GM18519 (cell line): ENCODE measurements around the gene MRPS11.
A peak's percentile ranks its signal among the peaks of the same experiment; 100 is the strongest.
"Not testable (repeated sequence)": the region's sequence is repeated elsewhere in the genome, so short reads cannot be mapped to it uniquely, and the experiment has no call there.

ENCODE experiments used
- ATAC-seq: cut with Tn5 transposase; IDR thresholded peaks from one replicate; pipeline ENCODE4 v1.9.1; 2021; ENCODE audit warnings: mild to moderate bottlenecking, moderate library complexity; ENCODE audit not compliant: unreplicated experiment, low FRiP score

The MRPS11 gene

DNA sequence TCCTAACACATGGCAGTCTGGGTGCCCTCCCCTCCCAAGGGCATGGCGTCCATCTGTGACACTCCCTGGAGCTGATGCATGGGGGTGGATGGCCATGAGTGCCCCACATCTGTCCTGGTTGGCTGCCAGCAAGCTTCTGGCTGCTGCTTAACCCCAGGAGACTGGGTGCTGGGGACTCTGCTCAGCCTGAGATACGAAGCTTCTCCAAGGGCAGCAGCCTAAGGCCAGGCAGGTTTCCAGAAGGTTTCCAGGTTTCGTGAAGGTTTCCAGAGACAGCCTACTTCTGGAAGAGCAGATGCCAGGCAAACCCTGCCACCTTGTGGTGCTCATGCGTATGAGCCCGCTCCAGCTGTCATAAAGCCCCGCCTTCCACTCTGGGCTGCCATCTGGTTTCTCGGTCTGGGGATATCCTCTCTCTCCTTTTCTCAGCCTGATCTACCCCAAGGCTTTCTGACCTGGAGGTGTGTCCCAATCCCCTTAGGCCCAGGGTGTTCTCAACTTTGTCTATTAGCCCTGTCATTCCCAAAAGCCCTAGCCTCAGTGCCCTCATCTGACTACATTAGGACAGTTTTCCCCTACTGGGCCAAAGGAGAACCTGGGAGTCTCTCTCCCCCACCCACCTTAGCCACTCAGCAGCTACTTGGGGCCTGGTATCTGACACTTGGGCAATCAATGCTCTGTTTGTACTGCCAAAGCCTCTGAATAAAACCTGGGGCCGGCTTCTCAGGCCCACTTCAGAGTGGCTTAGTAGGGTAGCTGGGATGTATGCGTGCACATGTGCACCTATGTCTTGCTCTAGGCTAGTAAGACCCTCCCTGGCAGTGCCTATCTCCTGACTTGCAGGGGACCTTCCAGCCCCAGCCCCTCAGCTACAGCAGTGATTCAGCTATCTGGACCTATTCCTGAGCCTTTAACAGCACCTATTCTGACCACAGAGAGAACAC is 12.4 kb upstream of the MRPS11 start:
- ATAC-seq, result peak; percentile 85

DNA sequence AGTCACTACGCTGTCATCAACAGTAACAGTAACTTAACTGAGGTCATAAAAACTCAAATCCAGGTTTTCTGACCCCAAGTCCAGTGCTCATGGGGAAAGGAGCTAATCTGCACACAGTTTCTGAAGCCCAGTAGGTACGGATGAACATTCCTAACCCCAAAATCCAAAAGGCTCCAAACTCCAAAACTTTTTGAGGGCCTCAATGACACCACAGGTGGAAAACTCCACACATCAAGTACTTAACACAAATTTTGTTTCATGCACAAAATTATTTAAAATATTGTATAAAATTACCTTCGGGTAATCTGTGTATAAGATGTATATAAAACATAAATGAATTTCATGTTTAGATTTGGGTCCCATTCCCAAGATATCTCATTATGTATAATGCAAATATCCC is 10.8 kb upstream of the MRPS11 start:
- ATAC-seq, result no peak

DNA sequence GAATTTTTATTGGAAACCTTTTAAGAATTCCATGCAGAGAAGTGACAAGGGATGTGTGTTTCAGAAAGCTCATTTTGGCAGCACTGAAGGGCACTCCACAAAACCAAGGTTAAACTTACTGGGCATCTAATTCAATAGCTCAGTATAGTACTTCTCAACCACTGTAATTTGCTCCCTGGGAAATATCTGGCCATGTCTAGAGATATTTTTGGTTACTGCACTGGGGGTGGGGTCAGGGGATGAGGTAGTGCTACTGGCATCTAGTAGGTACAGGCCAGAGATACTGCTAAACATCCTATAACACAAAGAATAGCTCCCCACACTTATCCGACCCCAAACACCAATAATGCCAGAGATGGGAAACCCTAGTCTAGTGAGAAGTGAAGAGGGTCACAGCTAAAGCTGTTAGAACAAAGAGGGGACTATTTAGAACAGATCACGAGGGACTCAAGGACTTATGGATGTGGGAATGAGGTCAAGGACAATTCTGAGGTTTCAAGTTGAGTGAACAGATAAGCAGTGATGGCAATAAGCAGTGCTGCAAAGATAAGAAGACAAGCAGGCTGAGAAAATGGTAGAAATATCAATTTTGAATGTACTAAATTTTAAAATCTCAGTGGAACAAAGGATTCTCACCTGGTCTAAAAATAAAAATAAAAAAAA is 3.5 kb upstream of the MRPS11 start:
- ATAC-seq, result no peak

DNA sequence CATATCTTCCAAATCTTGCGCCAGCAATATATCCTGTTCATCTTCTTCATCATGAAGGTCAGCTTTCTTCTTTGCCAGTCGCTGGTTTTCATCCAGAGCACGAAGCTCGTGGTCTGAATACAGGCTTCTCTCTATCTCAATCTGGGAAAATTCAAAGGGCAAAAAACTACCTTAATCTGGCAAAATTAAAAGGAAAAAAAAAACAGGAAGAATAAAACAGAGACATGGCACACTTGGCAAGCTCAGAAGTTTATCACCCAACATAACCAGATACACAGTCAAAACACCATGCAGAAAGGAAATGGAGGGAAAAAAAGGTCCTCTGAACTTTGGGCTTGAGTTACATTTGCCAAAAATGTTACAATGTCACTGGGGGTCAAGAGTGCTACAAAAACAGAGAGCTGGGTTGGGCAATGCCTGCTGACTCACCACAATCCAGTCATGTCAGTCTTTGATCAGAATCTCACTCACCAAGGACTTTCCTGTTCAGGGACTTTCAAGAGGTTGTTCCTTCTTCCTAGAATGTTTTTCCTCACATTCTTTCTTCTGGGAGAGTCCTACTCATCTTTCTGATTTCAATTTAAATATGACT is 1.8 kb upstream of the MRPS11 start:
- no peak for ATAC-seq

GRCh38 chr15:88467935-88468528 is 524 bp downstream of the MRPS11 start:
- peak; percentile 9 for ATAC-seq

DNA sequence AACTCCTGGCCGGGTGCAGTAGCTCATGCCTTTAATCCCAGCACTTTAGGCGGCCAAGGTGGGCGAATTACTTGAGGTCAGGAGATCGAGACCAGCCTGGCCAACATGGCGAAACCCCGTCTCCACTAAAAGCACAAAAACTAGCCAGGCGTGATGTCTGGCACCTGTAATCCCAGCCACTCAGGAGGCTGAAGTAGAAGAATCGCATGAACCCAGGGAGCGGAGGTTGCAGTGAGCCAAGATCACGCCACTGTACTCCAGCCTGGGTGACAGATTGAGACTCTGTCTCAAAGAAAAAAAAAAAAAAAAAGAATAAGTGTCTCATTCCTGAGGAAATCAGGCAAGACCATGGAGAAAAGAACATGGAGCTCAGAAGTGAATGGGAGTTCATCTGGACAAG is 1.2 kb downstream of the MRPS11 start:
- ATAC-seq, result not testable (repeated sequence)

GRCh38 chr15:88469321-88469720 is 1.8 kb downstream of the MRPS11 start:
- ATAC-seq, result no peak

DNA sequence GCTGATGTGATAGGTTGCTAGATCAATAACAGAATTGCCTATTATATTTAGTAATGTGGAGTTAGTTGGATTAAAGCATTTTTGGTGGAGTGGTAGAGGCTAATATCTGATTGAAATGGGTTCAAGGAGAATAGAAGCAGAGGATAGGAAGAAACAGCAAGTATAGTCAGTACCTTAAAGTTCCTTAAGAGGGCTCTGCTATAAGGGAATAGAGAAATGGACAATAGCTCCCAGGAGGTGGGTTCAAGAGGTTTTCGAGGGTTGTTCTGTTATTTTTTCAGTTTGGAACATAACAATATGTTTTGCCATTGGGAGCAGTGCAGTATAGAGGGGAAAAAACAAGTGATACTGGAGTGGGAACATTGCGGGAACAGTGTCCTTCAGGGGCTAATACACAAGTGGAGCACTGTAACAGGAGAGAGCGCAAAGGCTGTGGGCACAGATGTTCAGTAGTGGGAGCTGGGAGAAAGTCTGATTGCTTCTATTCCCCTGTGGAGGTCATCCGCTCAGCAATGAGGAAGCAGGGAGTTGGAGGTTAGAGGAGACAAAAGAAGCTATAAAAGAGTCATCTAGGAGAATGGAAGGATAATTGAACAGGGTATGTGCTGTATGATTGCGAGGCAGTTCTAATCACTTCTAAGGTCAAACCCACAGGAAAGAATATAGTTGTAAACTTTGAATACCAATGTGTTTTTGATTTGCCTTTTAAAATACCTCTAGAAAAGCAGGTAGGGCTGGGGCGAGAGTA is 3.3 kb downstream of the MRPS11 start:
- no peak for ATAC-seq

GRCh38 chr15:88472225-88472624 is 4.7 kb downstream of the MRPS11 start:
- no peak for ATAC-seq

GRCh38 chr15:88473661-88474293 is 6.3 kb downstream of the MRPS11 start:
- ATAC-seq, result not testable (repeated sequence)

GRCh38 chr15:88476635-88477060 is 9.1 kb downstream of the MRPS11 start:
- peak; percentile 50 for ATAC-seq

GRCh38 chr15:88477126-88477525 is 9.6 kb downstream of the MRPS11 start:
- no peak for ATAC-seq

- no peak for ATAC-seq
These were observed 10.4 kb downstream of the MRPS11 start for GRCh38 chr15:88477904-88478303.

GRCh38 chr15:88479169-88479568 is 11.7 kb downstream of the MRPS11 start:
- no peak for ATAC-seq

DNA sequence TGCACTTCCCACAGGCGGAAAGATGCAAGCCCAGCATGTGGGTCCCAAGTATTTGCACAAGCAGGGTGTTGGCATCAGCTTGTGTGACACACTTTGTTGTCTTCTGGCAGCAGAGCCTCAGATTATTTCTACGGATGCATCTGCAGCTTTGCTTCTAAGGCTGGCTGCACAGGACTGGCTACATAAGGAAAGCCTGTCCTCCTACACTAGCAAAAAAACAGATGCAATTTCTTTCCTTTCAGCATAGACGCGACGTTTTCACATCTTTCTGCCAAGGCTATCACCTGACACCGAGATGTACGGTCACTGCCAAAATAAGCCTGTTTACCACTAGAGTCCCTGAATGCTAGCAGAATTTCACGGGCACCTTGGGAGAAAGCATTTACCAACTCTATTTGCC is 13.5 kb downstream of the MRPS11 start:
- ATAC-seq, result no peak

- no peak for ATAC-seq
These were observed 14.8 kb downstream of the MRPS11 start for GRCh38 chr15:88482263-88482662.

- no peak for ATAC-seq
These were observed 17.3 kb downstream of the MRPS11 start for GRCh38 chr15:88484682-88485331.

DNA sequence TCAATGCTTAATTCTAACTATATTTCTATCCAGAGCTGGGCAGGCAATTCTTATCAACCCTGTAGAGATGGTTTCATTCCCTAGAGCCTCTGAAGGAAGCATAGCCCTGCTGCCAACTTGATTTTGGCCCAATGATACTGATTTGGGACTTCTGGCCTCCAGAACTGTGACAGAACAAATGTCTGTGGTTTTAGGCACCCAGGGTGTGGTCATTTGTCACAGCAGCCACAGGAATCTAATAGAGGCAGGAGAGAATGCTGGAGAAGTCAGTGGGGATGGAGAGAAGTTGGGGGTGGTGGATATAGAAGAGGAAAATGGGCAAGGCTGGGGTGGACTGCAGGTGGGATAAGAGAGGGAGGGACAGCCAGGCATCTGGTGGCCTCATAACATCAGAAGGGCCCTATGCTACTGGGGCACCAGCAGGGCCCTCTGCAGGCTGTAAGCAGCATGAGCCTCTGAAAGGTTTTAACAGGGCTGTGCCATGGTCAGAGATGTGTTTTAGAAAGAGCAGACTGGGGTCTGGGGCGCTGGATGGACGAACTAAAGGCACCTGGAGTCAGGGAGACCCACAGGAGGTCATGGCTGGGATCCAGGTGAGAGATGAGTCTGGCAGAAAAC is 19.8 kb downstream of the MRPS11 start:
- ATAC-seq, result no peak
